Left lung (tissue), 10 donors: ENCODE measurements around the gene CADM1. TPM values are rescaled to one million over a fixed set of nuclear protein-coding genes. Genes with fewer than 3 reads are reported as not detected.

Experiments used
- ATAC-seq: fragments of 200-7000 bp; cut with Tn5 transposase; one replicate; pipeline ENCODE4 v1.9.1; 2020; ENCODE audit warnings: moderate library complexity
- DNase-seq, 4 donors: peaks; one replicate each; pipeline ENCODE4 v3.0.0-alpha.2; 2013 to 2020
- H3K27ac ChIP-seq, 2 donors: fragments of 200-600 bp; sonication (generic) in 1 of 2; one replicate each; pipeline versions ENCODE4 v1.5.0 to v1.8.0; 2020 to 2021
- H3K27me3 ChIP-seq, 2 donors: fragments of 200-600 bp; sonication (generic) in 1 of 2; one replicate each; pipeline versions ENCODE4 v1.5.0 to v1.8.0; 2020 to 2021
- H3K36me3 ChIP-seq, 2 donors: fragments of 200-600 bp; sonication (generic) in 1 of 2; one replicate each; pipeline versions ENCODE4 v1.5.0 to v1.8.0; 2020 to 2021
- H3K4me1 ChIP-seq, 2 donors: fragments of 200-600 bp; one replicate each; pipeline ENCODE4 v1.8.0; 2021
- H3K4me3 ChIP-seq, 2 donors: fragments of 200-600 bp; sonication (generic) in 1 of 2; one replicate each; pipeline versions ENCODE4 v1.5.0 to v1.8.0; 2020 to 2021; ENCODE audit warnings: mild to moderate bottlenecking in 1 of 2
- H3K9me3 ChIP-seq, 2 donors: fragments of 200-600 bp; sonication (generic) in 1 of 2; one replicate each; pipeline versions ENCODE4 v1.5.0 to v1.8.0; 2020 to 2021
- CTCF ChIP-seq, 2 donors: fragments of 200-600 bp; sonication (generic) in 1 of 2; IDR thresholded peaks; one replicate each; pipeline versions ENCODE4 v1.5.0 to v1.8.0; 2021; ENCODE audit warnings: antibody characterized with exemption in 2 of 2
- intact Hi-C, 2 donors: fragments of 100-400 bp; cut with DNase I; formaldehyde crosslinking; loops; one replicate each; pipeline versions ENCODE4 v1.11.2 to v1.14.2; 2022
- polyA plus RNA-seq, 6 donors: library from polyadenylated mRNA; unstranded; fragments of 120-200 nt; gene quantifications; one replicate each; pipeline ENCODE4 v1.2.1, GENCODE V29; 2013; ENCODE audit not compliant: insufficient read length in 6 of 6
- total RNA-seq, 2 donors: library from RNA; stranded (reverse); fragmentation: NEBNext Ultra II Directional; extraction: Animal tissue kit (Norgen Biotek cat#: 25700); gene quantifications; one replicate each; pipeline ENCODE4 v1.2.1, GENCODE V29; 2021
- donor health status: DM: no; HTN: yes; CAD: no.
- donor health status: DM: no; HTN: no; CAD: no.

Gene CADM1
- total and polyA plus RNA-seq, 8 donors: 105 to 307 (median 156) TPM

- no peak for TF ChIP-seq CTCF (IDR thresholded peaks at IDR 0.05)
- Histone ChIP-seq H3K4me3 (no peak overlapping the region), H3K27me3 (no peaks in the 10 kb centered on the region), H3K27ac (no peak overlapping the region), H3K36me3 (no peaks in the 10 kb centered on the region), H3K9me3 (no peaks in the 10 kb centered on the region), H3K4me1 (no peaks in the 10 kb centered on the region)
- intact Hi-C loops: no loop called here
- ATAC-seq (no peak), DNase-seq (no peak)
Measured at GRCh38 chr11:115279813-115280761, 224.1 kb downstream of the CADM1 start.

- Histone ChIP-seq H3K9me3 (no peaks in the 10 kb centered on the region), H3K36me3 (no peaks in the 10 kb centered on the region), H3K27ac (no peak overlapping the region), H3K4me1 (no peaks in the 10 kb centered on the region), H3K27me3 (no peaks in the 10 kb centered on the region), H3K4me3 (no peak overlapping the region)
- intact Hi-C loops: no loop called here
- no peak for DNase-seq
- no peak for ATAC-seq
- no peak for TF ChIP-seq CTCF (IDR thresholded peaks at IDR 0.05)
Measured at GRCh38 chr11:115276799-115277198, 227.4 kb downstream of the CADM1 start.

GRCh38 chr11:115276191-115276590, 228.0 kb downstream of the CADM1 start:
- H3K9me3 ChIP-seq: no peaks in the 10 kb centered on the region
- H3K4me3 ChIP-seq: no peak overlapping the region
- DNase-seq (no peak), ATAC-seq (no peak)
- no peak for TF ChIP-seq CTCF (IDR thresholded peaks at IDR 0.05)
- no peaks in the 10 kb centered on the region for H3K4me1 ChIP-seq
- intact Hi-C loops: no loop called here
- no peaks in the 10 kb centered on the region for H3K36me3 ChIP-seq
- no peak overlapping the region for H3K27ac ChIP-seq
- H3K27me3 ChIP-seq: no peaks in the 10 kb centered on the region

GRCh38 chr11:115275045-115275444, 229.2 kb downstream of the CADM1 start:
- H3K4me1 ChIP-seq: no peaks in the 10 kb centered on the region
- TF ChIP-seq CTCF (IDR thresholded peaks at IDR 0.05): no peak
- DNase-seq (no peak), ATAC-seq (no peak)
- no peak overlapping the region for H3K4me3 ChIP-seq
- no peaks in the 10 kb centered on the region for H3K9me3 ChIP-seq
- no peak overlapping the region for H3K27ac ChIP-seq
- no peaks in the 10 kb centered on the region for H3K36me3 ChIP-seq
- intact Hi-C loops: no loop called here
- H3K27me3 ChIP-seq: no peaks in the 10 kb centered on the region

GRCh38 chr11:115272925-115273324, 231.3 kb downstream of the CADM1 start:
- DNase-seq (no peak), ATAC-seq (no peak)
- intact Hi-C loops: no loop called here

More at GRCh38 chr11:115272925-115273324, 231.3 kb downstream of the CADM1 start:
- H3K27ac ChIP-seq: no peak overlapping the region
- no peaks in the 10 kb centered on the region for H3K4me1 ChIP-seq
- no peaks in the 10 kb centered on the region for H3K9me3 ChIP-seq
- H3K36me3 ChIP-seq: no peaks in the 10 kb centered on the region
- no peak for TF ChIP-seq CTCF (IDR thresholded peaks at IDR 0.05)
- H3K27me3 ChIP-seq: no peaks in the 10 kb centered on the region
- no peak overlapping the region for H3K4me3 ChIP-seq
